HuH-7.5 (cell line): ENCODE data around the gene RANBP2.
"Not testable (repeated sequence)": the region's sequence is repeated elsewhere in the genome, so short reads cannot be mapped to it uniquely, and the experiment has no call there.

Experiments used
- DNase-seq: peaks from one replicate; pipeline ENCODE4 v3.0.0; 2011; ENCODE audit warnings: low spot score

The RANBP2 gene

DNA sequence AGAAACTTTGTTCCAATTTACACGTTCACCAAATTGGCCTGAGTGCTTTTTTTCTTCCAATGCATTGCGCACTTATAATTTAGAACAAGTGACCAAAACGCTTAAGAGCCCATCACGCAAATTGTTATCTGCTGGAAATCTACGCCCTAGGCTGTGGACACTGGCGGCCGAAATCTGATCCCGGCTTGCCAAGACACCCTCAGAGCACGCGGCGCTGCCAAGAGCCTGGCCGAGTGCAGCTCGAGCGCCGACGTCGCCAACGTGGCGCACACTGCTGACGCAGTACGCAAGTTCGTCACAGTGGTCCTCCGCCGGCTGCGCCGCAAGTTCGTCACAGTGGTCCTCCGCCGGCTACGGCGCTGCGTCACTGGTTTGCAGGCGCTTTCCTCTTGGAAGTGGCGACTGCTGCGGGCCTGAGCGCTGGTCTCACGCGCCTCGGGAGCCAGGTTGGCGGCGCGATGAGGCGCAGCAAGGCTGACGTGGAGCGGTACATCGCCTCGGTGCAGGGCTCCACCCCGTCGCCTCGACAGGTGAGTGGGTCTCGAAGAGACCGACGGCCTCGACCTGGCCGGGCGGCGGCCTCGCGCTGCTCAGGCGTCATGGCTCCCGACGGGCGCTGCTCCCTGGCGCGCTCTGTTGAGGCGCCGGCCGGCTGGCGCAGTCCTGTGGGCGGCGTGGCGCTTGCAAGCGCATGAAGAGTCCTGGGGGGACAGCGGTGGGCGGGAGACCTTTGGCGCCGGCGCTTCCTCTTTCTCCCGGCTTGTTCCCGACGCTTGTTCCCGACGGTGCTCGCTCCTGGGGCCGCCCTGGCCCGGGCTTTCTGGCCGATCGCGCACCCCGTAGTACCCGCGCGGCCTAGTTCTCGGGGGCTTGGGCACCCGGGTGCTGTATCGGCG lies at the start of gene RANBP2:
Gene RANBP2 (plus strand): TSS at position 334 of the 896 bp plus-strand sequence. CDS start 125 bp downstream, at position 459.
- peak; percentile 77 for DNase-seq

DNA sequence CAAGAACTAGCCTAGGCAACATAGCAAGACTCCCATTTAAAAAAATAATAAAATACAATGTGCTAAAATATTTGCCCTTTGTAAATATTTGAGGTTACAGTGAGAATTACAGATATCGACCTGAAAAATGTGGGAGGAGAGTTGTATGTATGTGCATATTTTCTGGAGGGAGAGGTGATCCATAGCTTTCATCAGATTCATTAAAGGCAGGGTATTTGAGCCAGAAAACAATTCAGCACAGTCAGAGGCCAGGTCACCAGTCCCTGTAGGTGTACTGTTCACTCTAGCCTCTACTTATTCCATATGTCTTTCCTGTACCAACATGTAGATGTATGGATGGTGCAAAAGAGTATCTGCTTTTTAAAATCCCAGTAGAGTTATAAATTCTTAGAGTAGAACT lies 49.0 kb upstream of the RANBP2 start:
- not testable (repeated sequence) for DNase-seq

- not testable (repeated sequence) for DNase-seq
Measured at GRCh38 chr2:108672200-108672805, 47.0 kb upstream of the RANBP2 start.

DNA sequence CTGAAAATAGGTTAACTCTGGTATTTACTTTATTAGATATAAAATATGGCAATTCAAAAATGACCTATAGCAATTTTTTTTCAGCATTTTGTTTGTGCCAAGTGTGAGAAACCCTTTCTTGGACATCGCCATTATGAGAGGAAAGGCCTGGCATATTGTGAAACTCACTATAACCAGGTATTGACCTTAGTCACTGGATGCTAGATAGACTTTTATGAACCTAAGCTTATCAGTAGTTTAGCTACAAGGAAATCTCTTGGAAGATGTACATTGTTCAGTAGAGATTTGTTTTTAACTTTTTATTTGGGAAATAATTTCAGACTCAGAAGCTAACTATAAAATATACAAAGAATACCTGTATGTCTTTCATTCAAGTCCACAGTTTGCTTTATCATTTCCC lies 42.8 kb upstream of the RANBP2 start:
- not testable (repeated sequence) for DNase-seq

DNA sequence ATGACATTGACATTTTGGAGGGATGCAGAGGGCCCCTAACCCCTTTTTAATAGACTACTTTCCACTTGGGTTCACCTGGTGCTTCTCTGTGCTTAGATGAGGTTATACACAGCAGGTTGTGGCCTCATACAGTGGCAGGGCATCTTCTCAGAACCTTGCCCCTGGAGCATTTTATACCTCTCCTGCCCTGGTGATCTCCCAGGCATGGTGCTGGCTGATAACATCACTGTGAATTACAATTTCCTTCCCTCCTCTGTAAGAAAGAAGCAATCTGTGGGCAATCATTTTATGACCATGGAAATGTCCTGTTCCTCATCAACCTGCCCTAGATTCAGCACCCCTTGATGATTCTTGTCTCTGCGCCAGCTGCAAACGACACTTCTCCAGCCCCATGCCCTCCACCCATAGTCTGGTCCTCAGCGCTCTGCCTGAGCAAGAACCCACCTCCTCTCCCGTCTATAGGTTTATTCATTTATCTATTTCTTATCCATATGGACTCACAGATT lies 42.0 kb upstream of the RANBP2 start:
- not testable (repeated sequence) for DNase-seq

GRCh38 chr2:108678198-108678651 lies 41.1 kb upstream of the RANBP2 start:
- not testable (repeated sequence) for DNase-seq

GRCh38 chr2:108680805-108681204 lies 38.5 kb upstream of the RANBP2 start:
- not testable (repeated sequence) for DNase-seq

GRCh38 chr2:108688818-108689756 lies 30.2 kb upstream of the RANBP2 start:
- DNase-seq, result not testable (repeated sequence)

DNA sequence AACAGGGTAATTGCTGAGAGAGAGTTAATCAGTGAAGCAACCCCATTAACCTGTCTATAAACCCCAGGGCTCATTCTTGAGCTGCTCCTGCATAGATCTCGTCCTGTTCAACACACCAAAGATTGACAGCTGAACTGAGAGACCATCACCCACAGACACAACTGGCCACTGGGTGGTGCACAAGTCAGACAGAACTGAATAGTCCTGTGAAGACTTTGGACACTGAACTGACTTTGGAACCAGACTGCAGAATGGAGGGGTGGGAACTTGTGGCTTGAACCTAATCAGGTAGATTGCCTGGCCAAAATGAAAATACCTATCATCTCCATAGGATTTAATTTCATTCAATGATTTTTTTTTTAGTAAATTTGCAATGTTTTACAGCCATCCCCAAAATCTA lies 29.3 kb upstream of the RANBP2 start:
- DNase-seq, result not testable (repeated sequence)

DNA sequence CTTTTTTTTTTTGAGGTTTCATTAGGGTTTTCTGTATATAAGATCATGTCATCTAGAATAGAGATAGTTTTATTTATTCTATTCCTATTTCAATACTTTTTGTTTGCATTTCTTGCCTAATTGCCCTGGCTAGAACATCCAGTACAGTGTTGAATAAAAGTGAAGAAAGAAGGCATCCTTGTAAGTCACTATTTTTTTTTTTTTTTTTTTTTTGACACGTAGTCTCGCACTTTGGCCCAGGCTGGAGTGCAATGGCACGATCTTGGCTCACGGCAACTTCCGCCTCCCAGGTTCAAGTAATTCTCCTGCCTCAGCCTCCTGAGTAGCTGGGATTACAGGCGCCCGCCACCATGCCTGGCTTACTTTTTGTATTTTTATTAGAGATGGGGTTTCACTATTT lies 27.8 kb upstream of the RANBP2 start:
- no peak for DNase-seq

DNA sequence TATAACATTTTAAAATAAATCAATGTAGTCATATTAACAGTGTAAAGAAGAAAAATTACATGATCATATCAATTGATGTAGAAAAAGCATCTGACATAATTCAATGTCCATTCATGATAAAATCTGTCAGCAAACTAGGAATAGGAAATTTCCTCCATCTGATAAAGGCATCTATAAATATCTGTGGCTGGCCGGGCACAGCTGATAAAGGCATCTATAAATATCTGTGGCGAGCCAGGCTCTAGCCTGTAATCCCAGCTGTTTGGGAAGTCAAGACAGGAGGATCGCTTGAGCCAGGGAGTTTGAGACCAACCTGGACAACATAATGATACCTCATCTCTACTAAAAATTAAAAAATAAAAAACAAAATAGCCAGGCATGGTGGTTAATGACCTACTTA lies 18.1 kb upstream of the RANBP2 start:
- no peak for DNase-seq

DNA sequence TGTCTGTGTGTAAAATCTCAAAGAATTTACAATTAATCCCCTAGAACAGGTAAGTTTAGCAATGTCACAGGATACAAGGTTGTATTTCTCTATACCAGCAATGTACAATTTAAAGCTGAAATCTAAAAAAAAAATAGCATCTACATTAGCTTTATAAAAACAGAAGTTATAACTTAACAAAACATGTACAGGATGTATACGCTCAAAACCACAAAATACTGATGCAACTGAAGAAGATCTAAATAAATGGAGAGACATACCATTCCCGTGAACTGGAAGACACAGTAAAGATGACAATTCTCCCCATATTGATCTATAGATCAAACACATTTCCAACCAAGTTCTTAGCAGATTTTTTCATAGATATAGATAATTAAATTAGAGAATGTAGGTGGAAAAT lies 17.5 kb upstream of the RANBP2 start:
- no peak for DNase-seq

GRCh38 chr2:108704871-108705270 lies 14.4 kb upstream of the RANBP2 start:
- DNase-seq, result no peak

DNA sequence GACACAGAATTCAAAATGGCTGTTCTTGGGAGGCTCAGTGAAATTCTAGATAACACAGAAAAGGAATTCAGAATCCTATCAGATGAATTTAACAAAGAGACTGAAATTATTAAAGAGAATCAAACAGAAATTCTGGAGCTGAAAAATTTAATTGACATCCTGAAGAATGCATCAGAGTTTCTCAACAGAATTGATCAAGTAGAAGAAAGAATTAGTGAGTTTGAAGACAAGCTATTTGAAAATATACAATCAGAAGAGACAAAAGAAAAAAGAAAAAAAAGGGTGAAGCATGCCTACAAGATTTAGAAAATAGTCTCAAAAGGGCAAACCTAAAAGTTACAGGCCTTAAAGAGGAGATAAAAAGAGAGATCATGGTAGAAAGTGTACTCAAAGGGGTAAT lies 12.0 kb upstream of the RANBP2 start:
- no peak for DNase-seq

DNA sequence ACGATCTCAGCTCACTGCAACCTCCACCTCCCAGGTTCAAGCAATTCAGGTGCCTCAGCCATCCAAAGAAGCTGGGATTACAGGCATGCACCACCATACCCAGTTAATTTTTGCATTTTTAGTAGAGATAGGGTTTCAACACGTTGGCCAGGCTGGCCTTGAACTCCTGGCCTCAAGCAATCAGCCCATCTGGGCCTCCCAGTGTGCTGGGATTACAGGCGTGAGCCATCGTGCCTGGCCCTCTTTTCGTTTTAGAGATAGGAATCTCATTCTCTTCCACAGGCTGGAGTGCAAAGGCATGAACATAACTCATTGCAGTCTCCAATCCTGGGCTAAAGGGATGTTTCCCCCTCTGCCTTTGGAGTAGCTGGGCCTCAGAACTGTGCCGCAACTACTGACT lies 2.3 kb upstream of the RANBP2 start:
- not testable (repeated sequence) for DNase-seq

DNA sequence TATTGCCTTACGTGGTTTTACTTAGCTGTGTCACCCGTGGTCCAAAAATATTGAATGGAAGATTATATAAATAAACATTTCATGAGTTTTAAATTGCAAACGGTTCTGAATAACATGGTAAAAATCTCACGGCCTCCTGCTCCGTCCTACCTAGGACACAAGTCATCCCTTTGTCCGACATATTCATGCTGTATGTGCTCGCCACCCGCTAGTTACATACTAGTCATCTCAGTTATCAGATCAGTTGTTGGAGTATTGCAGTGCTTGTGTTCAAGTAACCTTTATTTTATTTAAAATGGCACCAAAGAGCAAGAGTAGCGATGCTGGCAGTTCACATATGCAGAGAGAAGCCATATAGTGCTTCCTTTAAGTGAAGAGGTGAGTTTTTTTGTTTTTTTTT lies 6.8 kb downstream of the RANBP2 start:
- DNase-seq, result not testable (repeated sequence)

DNA sequence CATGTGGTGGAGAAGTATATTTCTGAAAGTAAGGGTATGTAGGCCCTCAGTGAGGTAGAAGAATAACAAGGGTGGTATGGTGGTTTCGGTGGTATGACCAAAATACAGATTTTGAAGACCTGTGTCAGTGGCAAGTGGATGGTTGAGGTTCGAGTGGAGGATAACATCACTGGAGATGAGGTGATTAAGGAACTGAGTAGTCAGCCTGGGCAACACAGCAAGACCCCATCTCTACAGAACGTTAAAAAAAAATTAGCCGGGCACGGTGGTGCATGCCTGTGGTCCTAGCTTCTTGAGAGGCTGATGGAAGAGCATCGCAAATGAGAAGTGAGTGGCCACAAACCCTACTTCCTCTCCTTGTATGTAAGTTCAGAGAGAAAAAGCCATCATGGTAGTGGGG lies 15.4 kb downstream of the RANBP2 start:
- DNase-seq, result not testable (repeated sequence)

GRCh38 chr2:108757973-108758372 lies 38.7 kb downstream of the RANBP2 start:
- not testable (repeated sequence) for DNase-seq

DNA sequence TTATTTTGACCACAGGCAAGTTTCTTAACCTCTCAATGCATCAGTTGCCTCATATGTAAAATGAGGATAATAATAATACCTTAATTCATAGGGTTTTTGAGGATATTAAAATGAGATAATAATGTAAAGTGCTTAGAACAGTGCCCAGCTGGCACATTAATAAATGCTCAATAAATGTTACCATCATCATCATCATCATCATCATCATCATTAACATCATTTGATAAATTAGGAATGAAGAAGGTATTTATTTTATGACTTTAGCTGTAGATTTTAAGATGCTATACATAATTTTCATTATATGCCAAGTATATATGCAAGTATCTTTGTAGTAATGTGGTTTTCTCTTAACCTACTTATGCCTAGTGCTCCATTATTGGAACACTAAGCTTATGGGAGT lies 43.3 kb downstream of the RANBP2 start:
- not testable (repeated sequence) for DNase-seq

DNA sequence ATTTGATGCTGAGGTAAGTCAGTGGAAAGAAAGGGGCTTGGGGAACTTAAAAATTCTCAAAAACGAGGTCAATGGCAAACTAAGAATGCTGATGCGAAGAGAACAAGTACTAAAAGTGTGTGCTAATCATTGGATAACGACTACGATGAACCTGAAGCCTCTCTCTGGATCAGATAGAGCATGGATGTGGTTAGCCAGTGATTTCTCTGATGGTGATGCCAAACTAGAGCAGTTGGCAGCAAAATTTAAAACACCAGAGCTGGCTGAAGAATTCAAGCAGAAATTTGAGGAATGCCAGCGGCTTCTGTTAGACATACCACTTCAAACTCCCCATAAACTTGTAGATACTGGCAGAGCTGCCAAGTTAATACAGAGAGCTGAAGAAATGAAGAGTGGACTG lies 47.4 kb downstream of the RANBP2 start:
- DNase-seq, result not testable (repeated sequence)

DNA sequence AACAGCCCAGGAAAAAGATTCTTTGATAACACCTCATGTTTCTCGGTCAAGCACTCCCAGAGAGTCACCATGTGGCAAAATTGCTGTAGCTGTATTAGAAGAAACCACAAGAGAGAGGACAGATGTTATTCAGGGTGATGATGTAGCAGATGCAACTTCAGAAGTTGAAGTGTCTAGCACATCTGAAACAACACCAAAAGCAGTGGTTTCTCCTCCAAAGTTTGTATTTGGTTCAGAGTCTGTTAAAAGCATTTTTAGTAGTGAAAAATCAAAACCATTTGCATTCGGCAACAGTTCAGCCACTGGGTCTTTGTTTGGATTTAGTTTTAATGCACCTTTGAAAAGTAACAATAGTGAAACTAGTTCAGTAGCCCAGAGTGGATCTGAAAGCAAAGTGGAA lies 48.6 kb downstream of the RANBP2 start:
- not testable (repeated sequence) for DNase-seq

- no peak for DNase-seq
Measured at GRCh38 chr2:108776475-108776874, 57.2 kb downstream of the RANBP2 start.
